HL-60 (cell line): Measurements from ENCODE around the gene CSNK1A1.

Experiments used
- DNase-seq, 2 experiments: peaks; one replicate each; pipeline ENCODE4 v3.0.0-alpha.2; 2010 to 2020; ENCODE audit warnings: low read depth in 1 of 2, low spot score in 1 of 2
- H3K27ac ChIP-seq: fragments of 250-450 bp; sonication (Bioruptor Pico); replicated peaks from 2 replicates; pipeline ENCODE4 v1.5.1; 2020; ENCODE audit warnings: mild to moderate bottlenecking, moderate library complexity
- H3K27me3 ChIP-seq: fragments of 250-450 bp; sonication (Bioruptor Pico); 2 replicates; pipeline ENCODE4 v1.5.1; 2021; ENCODE audit warnings: mild to moderate bottlenecking, moderate library complexity; ENCODE audit not compliant: insufficient read depth, poor library complexity, severe bottlenecking
- H3K4me3 ChIP-seq: replicated peaks from 2 replicates; pipeline ENCODE4 v1.5.1; 2011; ENCODE audit warnings: mild to moderate bottlenecking, control low read depth, low read length; ENCODE audit not compliant: insufficient read depth
- CTCF ChIP-seq: IDR thresholded peaks from one replicate; pipeline ENCODE4 v1.5.1; 2011; ENCODE audit warnings: low read length, control low read depth, inconsistent platforms; ENCODE audit not compliant: insufficient read depth
- GABPA ChIP-seq: IDR thresholded peaks from 2 replicates; pipeline ENCODE4 v1.6.1; 2012; ENCODE audit warnings: low read depth
- POLR2AphosphoS5 ChIP-seq: IDR thresholded peaks from 2 replicates; pipeline ENCODE4 v1.6.1; 2012; ENCODE audit warnings: low read depth
- REST ChIP-seq: IDR thresholded peaks from 2 replicates; pipeline ENCODE4 v1.6.1; 2012; ENCODE audit warnings: low read depth; ENCODE audit not compliant: insufficient replicate concordance
- SPI1 ChIP-seq: IDR thresholded peaks from 2 replicates; pipeline ENCODE4 v1.6.1; 2012; ENCODE audit warnings: low read depth, mild to moderate bottlenecking, borderline replicate concordance

The CSNK1A1 gene

DNA sequence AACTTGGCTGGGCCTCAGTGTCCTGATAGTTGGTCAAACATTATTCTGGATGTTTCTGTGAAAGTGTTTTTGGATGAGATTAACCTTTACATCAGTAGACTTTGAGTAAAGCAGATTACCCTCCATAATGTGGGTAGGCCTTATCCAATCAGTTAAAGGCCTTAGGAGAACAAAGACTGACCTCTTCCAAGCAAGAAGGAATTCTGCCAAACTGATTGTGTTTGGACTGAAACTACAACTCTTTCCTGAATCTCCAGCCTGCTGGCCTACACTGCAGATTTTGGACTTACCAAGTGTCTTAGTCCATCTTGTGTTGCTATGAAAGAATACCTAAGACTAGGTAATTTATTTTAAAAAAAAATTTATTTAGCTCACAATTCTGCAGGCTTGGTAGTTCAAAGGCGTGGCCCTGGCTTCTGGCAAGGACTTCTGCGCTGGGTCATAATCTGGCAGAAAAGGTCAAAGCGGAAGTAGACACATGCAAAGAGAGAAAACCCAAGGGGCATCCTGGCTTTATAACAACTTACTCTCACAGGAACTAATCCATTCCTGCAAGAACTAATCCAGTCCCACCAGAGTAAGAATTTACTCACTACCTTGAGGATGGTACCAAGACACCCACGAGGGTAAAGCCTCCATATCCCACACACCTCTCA, 21.5 kb upstream of the CSNK1A1 start:
- H3K27ac ChIP-seq: no peak overlapping the region

DNA sequence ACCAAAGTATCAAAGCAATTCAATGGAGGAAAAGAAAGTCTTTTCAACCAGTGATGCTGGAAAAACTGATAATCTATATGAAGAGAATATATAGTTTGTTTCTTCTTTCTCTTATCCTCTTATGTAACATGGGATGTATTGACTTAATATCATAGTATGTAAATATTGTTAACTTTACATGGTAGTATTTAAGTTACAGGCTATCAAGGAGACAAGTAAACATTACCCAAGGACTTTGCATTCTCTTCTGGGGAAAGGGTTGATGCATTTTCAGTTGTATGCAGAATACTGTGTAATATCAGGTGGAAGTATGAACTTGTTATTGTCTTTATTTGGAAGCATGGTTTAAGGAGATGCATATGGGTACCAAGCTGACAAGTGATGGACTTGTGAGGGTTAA, 20.9 kb upstream of the CSNK1A1 start:
- Histone ChIP-seq H3K27ac (no peak overlapping the region), H3K4me3 (no peak overlapping the region), H3K27me3 (no peaks in the 10 kb centered on the region)
- no peak for DNase-seq
- TF ChIP-seq SPI1 (no peak), CTCF (no peak), REST (no peak), GABPA (no peak), POLR2AphosphoS5 (no peak)

More for the DNA sequence above, 21.5 kb upstream of the CSNK1A1 start:
- no peak for DNase-seq
- Histone ChIP-seq H3K27me3 (no peaks in the 10 kb centered on the region), H3K4me3 (no peak overlapping the region)
- TF ChIP-seq CTCF (no peak), POLR2AphosphoS5 (no peak), SPI1 (no peak), REST (no peak), GABPA (no peak)

GRCh38 chr5:149567226-149567625, 16.0 kb upstream of the CSNK1A1 start:
- no peak for DNase-seq
- TF ChIP-seq CTCF (no peak), GABPA (no peak), SPI1 (no peak), REST (no peak), POLR2AphosphoS5 (no peak)
- no peaks in the 10 kb centered on the region for H3K27me3 ChIP-seq
- no peak overlapping the region for H3K27ac ChIP-seq
- H3K4me3 ChIP-seq: no peak overlapping the region
